Kidney epithelial cell (primary cell): ENCODE measurements around the gene CDC37. TPM values are rescaled to one million over a fixed set of nuclear protein-coding genes. Genes with fewer than 3 reads are reported as not detected.

Experiments
- DNase-seq: peaks from one replicate; pipeline ENCODE4 v3.0.0-alpha.2; 2010; ENCODE audit warnings: low read depth
- H3K27me3 ChIP-seq: 2 replicates; pipeline ENCODE4 v1.6.0; 2011; ENCODE audit warnings: low read length; ENCODE audit not compliant: control insufficient read depth, insufficient read depth
- H3K36me3 ChIP-seq: 2 replicates; pipeline ENCODE4 v1.5.1; 2011; ENCODE audit warnings: low read length; ENCODE audit not compliant: control insufficient read depth, insufficient read depth
- H3K4me3 ChIP-seq: 2 replicates; pipeline ENCODE4 v1.5.1; 2011; ENCODE audit warnings: low read depth, mild to moderate bottlenecking, control low read depth, low read length
- total RNA-seq: library from RNA; depleted of rRNA; stranded (reverse); fragments of >200 nt; gene quantifications from 2 replicates; pipeline ENCODE4 v1.2.3, GENCODE V29; 2015
- TF ChIP-seq, protein P1 (sequence below): IDR thresholded peaks from 2 replicates; pipeline ENCODE4 v1.5.1; 2011; ENCODE audit warnings: mild to moderate bottlenecking, moderate library complexity, low read length, control low read depth, inconsistent platforms; ENCODE audit not compliant: insufficient read depth, poor library complexity, severe bottlenecking

Gene CDC37
- total RNA-seq, 1 donor from 2014 or later, result 327 TPM

DNA sequence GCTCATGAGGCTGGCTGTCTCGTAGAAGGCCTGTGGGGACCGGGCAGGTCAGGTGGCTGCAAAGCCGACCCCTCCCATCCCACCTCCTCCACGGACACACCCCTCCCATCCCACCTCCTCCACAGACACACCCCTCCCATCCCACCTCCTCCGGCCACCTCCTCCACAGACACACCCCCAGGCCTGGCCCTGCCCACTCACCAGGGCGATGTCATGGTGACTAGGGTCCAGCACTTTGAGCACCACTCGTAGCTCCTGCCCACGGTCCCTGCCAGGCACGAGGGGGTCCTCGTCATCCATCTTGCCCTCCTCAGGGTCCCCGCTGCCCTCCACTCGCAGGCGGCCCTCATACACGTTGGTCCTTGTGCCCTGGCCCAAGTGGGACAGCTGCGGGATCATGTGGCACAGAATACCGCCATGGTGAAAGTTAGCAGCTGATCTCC, 41.8 kb downstream of the CDC37 start:
- Histone ChIP-seq H3K36me3 (no peaks in the 10 kb centered on the region), H3K4me3 (no peak overlapping the region), H3K27me3 (no peaks in the 10 kb centered on the region)
- TF ChIP-seq, protein P1, sequence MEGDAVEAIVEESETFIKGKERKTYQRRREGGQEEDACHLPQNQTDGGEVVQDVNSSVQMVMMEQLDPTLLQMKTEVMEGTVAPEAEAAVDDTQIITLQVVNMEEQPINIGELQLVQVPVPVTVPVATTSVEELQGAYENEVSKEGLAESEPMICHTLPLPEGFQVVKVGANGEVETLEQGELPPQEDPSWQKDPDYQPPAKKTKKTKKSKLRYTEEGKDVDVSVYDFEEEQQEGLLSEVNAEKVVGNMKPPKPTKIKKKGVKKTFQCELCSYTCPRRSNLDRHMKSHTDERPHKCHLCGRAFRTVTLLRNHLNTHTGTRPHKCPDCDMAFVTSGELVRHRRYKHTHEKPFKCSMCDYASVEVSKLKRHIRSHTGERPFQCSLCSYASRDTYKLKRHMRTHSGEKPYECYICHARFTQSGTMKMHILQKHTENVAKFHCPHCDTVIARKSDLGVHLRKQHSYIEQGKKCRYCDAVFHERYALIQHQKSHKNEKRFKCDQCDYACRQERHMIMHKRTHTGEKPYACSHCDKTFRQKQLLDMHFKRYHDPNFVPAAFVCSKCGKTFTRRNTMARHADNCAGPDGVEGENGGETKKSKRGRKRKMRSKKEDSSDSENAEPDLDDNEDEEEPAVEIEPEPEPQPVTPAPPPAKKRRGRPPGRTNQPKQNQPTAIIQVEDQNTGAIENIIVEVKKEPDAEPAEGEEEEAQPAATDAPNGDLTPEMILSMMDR, result no peak
- no peak for DNase-seq

DNA sequence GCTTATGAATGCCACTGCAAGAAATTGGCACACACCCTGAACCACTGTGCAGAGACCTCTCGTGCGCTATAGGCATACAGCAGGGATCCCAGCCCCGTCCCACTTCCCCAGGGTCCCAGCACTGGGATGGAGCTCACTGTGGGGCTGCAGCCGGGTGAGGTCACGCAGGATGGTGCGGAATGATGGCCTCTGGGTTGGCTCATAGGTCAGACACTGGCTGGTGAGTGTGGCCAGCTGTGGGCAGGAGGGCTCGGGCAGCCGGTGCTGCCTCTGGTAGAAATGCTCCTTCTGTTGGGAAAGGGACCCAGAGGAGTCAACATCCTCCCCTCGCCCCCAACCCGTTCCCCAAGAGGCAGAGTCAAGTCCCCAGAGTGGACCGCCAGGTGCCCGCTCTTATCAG, 46.9 kb downstream of the CDC37 start:
- no peak overlapping the region for H3K4me3 ChIP-seq
- TF ChIP-seq, protein P1, result no peak
- H3K27me3 ChIP-seq, result no peaks in the 10 kb centered on the region
- DNase-seq, result no peak
- H3K36me3 ChIP-seq, result peaks cover 4% of the 10 kb centered on the region

DNA sequence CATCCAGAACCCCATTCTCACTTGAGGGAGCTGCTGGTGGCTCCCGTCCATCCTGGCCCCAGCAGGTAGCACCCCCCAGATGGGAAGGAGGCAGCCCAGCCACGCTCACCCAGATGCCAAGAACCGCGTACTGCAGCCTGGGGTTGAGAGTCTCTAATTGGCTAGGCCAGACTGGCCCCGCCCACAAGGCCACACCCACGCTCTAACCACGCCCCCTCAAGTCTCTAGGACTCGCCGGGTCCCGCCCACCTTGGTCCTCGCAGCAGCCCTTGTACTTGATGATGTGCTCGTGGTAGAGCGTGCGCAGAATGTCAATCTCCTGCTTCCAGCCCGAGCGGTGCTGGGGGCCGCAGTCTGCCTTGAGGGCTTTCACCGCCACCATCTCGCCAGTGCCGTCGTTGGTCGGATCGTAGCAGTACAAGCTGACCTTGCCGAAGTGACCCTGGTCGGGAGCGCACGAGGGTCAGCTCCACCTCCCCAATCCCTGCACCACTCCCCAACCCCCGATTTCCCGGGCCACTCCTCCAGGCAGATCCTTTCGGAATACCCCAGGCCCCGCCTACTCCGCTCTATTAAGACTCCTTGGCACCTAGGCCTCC, 49.5 kb downstream of the CDC37 start:
- no peak overlapping the region for H3K4me3 ChIP-seq
- H3K36me3 ChIP-seq, result peaks cover 4% of the 10 kb centered on the region
- no peak for DNase-seq
- TF ChIP-seq, protein P1, result no peak
- H3K27me3 ChIP-seq, result no peaks in the 10 kb centered on the region

DNA sequence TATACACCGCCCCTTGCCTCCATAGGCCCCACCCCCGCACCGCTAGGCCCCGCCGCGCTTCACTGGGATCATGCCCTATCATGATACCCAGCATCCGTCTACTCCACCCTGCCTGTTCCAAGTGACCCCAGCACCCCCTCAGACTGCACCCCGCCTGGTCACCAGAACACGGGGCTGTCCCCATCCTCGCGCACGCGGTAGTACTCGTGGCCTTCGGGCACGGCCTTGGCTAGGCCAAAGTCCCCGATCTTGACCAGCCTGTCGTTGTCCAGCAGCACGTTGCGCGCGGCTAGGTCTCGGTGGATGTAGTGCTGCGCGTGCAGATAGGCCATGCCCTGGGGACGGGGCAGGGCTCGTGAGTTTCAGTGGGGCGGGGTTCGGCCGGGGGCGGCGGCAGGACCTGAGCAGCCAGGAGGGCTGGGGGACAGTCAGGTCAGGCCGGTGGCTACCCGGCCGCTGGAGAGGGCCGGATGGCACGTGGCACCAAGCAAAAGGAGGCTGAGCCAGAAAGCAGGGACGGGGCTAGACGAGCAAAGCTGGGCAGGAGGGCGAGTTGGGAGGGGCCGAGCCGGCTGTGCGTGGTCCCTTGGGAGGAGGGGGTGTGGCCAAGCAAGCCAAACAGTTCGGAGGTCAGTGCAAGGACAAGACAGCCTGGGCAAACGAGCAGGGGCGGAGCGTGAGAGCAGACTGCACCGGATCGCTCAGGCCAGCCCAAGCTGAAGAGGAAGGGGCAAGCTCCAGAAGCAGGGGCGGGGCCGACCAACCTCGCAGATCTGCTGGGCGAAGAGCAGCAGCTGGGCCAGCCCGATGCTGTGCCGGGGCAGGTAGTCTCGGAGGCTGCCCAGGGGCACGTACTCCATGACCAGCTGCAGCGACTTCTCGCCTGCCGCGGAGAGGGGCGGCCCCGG, 50.3 kb downstream of the CDC37 start:
- no peak for DNase-seq
- peaks cover 4% of the 10 kb centered on the region for H3K36me3 ChIP-seq
- no peak overlapping the region for H3K4me3 ChIP-seq
- TF ChIP-seq, protein P1, result no peak
- H3K27me3 ChIP-seq, result no peaks in the 10 kb centered on the region

DNA sequence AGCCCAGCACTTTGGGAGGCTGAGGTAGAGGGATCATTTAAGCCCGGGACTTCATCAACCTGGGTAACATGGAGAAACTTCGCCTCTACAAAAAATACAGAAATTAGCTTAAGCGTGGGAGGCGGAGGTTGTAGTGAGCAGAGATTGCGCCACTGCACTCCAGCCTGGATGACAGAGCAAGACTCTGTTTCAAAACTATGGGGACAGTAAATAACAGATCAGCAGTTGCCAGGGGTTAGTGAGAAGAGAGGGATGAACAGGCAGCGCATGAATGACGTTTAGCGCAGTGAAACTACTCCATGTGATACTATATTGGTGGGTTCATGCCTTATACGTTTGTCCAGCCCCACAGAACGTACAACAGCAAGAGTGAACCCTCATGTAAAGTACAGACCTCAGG, 56.8 kb downstream of the CDC37 start:
- no peak overlapping the region for H3K4me3 ChIP-seq
- no peaks in the 10 kb centered on the region for H3K36me3 ChIP-seq
- no peak for DNase-seq
- TF ChIP-seq, protein P1, result no peak
- no peaks in the 10 kb centered on the region for H3K27me3 ChIP-seq
